ENCODE results near the gene WDR81.

The WDR81 gene

GRCh38 chr17:1710807-1711553 lies 13.5 kb upstream of the WDR81 start:
- Histone ChIP-seq H3K4me3 (replicated peaks; ENCODE audit: insufficient read depth, low read length) (no peak overlapping the region), H3K27me3 (ENCODE audit: insufficient read depth, poor library complexity, severe bottlenecking) (peaks cover 2% of the 10 kb centered on the region), H3K27ac (replicated peaks) (no peak overlapping the region)
- TF ChIP-seq REST (IDR thresholded peaks at IDR 0.05; ENCODE audit: insufficient replicate concordance, low read depth) = no peak
- DNase-seq (ENCODE audit: low read depth in 1 of 2, low spot score in 1 of 2) = no peak

- Histone ChIP-seq H3K27me3 (ENCODE audit: insufficient read depth, poor library complexity, severe bottlenecking) (peaks cover 2% of the 10 kb centered on the region), H3K27ac (replicated peaks) (no peak overlapping the region), H3K4me3 (replicated peaks; ENCODE audit: insufficient read depth, low read length) (no peak overlapping the region)
- no peak for TF ChIP-seq REST (IDR thresholded peaks at IDR 0.05; ENCODE audit: insufficient replicate concordance, low read depth)
- no peak for TF ChIP-seq CTCF (IDR thresholded peaks at IDR 0.05; ENCODE audit: insufficient read depth, low read length)
- no peak for TF ChIP-seq POLR2AphosphoS5 (IDR thresholded peaks at IDR 0.05; ENCODE audit: low read depth)
- no peak for DNase-seq (ENCODE audit: low read depth in 1 of 2, low spot score in 1 of 2)
Observed at GRCh38 chr17:1711804-1712203, 12.7 kb upstream of the WDR81 start.

GRCh38 chr17:1712271-1712670 lies 12.2 kb upstream of the WDR81 start:
- H3K27me3 ChIP-seq (ENCODE audit: insufficient read depth, poor library complexity, severe bottlenecking) = peaks cover 2% of the 10 kb centered on the region
- no peak overlapping the region for H3K4me3 ChIP-seq (replicated peaks; ENCODE audit: insufficient read depth, low read length)
- no peak overlapping the region for H3K27ac ChIP-seq (replicated peaks)
- TF ChIP-seq GABPA (IDR thresholded peaks at IDR 0.05; ENCODE audit: low read depth) (no peak), REST (IDR thresholded peaks at IDR 0.05; ENCODE audit: insufficient replicate concordance, low read depth) (no peak), SPI1 (IDR thresholded peaks at IDR 0.05; ENCODE audit: borderline replicate concordance, low read depth) (no peak), CTCF (IDR thresholded peaks at IDR 0.05; ENCODE audit: insufficient read depth, low read length) (no peak)
- no peak for DNase-seq (ENCODE audit: low read depth in 1 of 2, low spot score in 1 of 2)
